ENCODE data around the gene NUMBL. TPM values are rescaled to one million over a fixed set of nuclear protein-coding genes. Genes with fewer than 3 reads are reported as not detected.
"Not testable (repeated sequence)": the region's sequence is repeated elsewhere in the genome, so short reads cannot be mapped to it uniquely, and the experiment has no call there.

NUMBL gene
- total RNA-seq, 1 donor from 2014 or later: 32.0 TPM

DNA sequence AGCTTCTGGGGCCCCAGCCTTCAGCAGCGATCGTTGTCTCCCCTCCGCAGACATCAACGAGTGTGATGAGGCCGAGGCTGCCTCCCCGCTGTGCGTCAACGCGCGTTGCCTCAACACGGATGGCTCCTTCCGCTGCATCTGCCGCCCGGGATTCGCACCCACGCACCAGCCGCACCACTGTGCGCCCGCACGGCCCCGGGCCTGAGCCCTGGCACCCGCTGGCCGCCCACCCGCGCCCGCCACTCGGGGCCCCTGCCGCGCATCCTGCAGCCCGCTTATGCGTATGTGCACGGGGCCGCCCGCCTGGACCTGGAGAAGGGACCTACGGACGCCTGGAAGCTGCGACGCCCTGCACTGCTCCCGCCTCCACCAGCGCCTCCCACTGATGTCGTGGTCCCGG, 61.1 kb downstream of the NUMBL start:
- TF ChIP-seq, protein P1, sequence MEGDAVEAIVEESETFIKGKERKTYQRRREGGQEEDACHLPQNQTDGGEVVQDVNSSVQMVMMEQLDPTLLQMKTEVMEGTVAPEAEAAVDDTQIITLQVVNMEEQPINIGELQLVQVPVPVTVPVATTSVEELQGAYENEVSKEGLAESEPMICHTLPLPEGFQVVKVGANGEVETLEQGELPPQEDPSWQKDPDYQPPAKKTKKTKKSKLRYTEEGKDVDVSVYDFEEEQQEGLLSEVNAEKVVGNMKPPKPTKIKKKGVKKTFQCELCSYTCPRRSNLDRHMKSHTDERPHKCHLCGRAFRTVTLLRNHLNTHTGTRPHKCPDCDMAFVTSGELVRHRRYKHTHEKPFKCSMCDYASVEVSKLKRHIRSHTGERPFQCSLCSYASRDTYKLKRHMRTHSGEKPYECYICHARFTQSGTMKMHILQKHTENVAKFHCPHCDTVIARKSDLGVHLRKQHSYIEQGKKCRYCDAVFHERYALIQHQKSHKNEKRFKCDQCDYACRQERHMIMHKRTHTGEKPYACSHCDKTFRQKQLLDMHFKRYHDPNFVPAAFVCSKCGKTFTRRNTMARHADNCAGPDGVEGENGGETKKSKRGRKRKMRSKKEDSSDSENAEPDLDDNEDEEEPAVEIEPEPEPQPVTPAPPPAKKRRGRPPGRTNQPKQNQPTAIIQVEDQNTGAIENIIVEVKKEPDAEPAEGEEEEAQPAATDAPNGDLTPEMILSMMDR (conservative IDR thresholded peaks at IDR 0.05; ENCODE audit: low read depth, low read length): no peak

DNA sequence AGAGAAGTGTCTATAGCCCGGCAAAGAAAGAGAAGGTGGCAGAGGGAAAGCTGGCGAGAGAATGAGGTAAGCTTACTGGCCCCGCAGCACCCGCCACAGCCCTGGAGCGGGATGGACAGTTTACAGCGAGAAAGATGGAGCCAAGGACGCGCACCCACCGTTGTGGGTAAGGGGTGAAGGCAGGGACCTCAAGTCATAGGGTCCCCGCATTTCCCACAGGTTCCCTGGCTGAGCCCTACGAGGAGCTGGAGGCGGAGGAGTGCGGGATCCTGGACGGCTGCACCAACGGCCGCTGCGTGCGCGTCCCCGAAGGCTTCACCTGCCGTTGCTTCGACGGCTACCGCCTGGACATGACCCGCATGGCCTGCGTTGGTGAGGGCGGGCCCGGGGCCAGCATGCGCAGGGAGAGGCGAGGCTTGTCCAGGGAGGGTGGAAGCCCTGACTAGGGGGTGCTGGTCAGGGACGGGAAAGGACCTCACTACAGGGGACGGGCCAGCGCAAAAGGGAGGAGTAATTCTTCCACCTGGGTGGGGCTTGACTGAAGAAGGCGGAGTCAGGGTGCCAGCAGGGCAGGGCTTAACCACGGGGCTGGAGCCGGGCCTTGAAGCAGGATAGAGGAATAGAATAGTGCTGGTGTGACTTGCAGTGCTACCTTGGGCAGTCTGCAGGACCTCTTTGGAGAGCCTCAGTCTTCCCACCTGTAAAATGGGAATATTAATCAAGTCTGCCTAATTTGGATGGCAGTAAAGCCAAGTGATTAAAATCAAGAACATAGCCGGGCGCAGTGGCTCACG, 62.8 kb downstream of the NUMBL start:
- no peak overlapping the region for H3K4me3 ChIP-seq (ENCODE audit: low read depth, low read length)
- TF ChIP-seq, protein P1 (conservative IDR thresholded peaks at IDR 0.05; ENCODE audit: low read depth, low read length): no peak
- DNase-seq (ENCODE audit: low read depth): no peak

More for the DNA sequence above, 61.1 kb downstream of the NUMBL start:
- no peak for DNase-seq (ENCODE audit: low read depth)
- H3K4me3 ChIP-seq (ENCODE audit: low read depth, low read length): no peak overlapping the region

DNA sequence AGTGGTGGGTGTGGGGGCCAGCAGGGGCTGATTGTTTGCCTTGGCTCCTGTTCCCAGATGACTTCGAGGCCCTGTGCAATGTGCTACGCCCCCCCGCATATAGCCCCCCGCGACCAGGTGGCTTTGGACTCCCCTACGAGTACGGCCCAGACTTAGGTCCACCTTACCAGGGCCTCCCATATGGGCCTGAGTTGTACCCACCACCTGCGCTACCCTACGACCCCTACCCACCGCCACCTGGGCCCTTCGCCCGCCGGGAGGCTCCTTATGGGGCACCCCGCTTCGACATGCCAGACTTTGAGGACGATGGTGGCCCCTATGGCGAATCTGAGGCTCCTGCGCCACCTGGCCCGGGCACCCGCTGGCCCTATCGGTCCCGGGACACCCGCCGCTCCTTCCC, 63.5 kb downstream of the NUMBL start:
- TF ChIP-seq, protein P1 (conservative IDR thresholded peaks at IDR 0.05; ENCODE audit: low read depth, low read length): no peak
- no peak overlapping the region for H3K4me3 ChIP-seq (ENCODE audit: low read depth, low read length)
- DNase-seq (ENCODE audit: low read depth): no peak

DNA sequence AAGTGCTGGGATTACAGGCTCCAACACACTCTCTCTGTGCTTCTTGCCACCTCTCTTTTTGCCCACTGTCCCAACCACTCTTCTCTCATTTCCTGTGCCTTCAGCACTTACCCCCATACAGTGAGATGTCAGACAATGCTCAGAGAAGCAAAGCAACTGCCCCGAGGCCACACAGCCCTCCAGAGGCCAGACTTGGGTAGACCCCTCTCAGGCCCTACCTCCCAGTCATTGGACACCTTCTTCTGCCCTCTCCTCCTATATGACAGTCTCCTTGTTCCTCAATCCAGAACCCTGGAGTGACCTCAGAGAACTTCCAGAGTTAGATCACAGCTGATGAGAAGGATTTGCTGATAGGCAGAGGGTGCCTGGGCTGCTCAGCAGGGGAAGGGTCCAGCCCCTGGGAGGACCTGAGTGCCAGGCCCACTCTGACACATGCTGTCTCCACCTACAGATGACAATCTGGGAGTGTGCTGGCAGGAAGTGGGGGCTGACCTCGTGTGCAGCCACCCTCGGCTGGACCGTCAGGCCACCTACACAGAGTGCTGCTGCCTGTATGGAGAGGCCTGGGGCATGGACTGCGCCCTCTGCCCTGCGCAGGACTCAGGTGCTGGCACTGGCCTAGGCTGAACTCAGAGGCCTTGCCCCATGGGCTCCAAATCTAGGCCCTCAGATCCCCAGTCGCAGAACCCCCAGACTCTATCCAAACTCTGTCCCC, 64.9 kb downstream of the NUMBL start:
- no peak overlapping the region for H3K4me3 ChIP-seq (ENCODE audit: low read depth, low read length)
- TF ChIP-seq, protein P1 (conservative IDR thresholded peaks at IDR 0.05; ENCODE audit: low read depth, low read length): no peak
- DNase-seq (ENCODE audit: low read depth): no peak

DNA sequence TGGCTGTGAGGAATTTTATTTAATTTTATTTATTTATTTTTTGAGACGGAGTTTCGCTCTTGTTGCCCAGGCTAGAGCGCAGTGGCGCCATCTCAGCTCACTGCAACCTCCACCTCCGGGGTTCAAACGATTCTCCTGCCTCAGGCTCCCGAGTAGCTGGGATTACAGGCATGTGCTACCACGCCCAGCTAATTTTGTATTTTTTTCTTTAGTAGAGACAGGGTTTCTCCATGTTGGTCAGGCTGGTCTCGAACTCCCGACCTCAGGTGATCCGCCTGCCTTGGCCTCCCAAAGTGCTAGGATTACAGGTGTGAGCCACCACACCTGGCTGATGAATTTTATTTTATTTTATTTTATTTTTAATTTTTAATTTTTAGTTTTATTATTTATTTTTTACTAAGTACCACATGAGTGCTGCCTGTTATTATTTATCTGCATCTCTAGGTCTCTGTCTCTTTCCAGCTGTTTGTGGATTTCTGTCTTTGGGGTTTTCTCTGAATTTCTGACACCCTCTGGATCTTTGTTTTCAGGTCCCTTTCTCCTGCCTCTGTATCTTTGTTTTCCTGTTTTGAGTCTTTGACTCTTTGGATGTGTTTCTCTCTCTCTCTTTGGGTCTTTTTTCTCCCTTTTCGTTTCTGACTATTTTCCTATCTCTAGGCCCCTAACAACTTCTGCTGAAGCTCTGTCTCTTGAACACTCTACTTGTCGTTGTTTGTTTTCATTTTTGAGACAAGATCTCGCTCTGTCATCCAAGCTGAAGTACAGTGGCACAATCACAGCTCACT, 65.9 kb downstream of the NUMBL start:
- not testable (repeated sequence) for DNase-seq (ENCODE audit: low read depth); H3K4me3 ChIP-seq (ENCODE audit: low read depth, low read length)

DNA sequence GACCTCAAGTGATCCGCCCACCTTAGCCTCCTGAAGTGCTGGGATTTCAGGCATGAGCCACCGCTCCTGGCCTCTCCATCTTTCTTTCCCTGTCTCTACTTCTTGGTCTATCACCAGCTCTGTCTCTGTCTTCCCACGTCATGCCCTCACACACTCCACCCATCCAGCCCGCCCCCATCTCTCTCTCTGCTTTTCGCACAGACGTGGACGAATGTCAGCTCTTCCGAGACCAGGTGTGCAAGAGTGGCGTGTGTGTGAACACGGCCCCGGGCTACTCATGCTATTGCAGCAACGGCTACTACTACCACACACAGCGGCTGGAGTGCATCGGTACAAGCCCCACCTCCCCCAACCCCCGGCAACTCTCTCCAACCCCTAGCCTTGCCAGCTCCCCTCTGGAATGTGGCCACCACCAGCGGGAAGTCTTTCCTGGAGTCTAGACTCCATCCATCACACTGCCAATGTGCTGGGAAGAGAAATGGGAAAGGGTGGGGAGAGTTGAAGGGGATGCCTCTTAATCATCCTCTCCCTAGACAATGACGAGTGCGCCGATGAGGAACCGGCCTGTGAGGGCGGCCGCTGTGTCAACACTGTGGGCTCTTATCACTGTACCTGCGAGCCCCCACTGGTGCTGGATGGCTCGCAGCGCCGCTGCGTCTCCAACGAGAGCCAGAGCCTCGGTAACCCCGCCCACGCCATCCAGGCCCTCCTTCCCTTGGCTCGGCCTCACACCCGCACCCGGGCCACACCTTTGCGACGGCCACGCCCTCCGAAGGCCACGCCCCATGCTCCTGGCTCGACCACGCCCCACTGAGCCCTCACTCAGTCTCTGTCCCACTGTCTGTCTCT, 66.8 kb downstream of the NUMBL start:
- no peak for DNase-seq (ENCODE audit: low read depth)
- TF ChIP-seq, protein P1 (conservative IDR thresholded peaks at IDR 0.05; ENCODE audit: low read depth, low read length): no peak
- no peak overlapping the region for H3K4me3 ChIP-seq (ENCODE audit: low read depth, low read length)
